ENCODE results near the gene FOXRED1. TPM values are rescaled to one million over a fixed set of nuclear protein-coding genes. Genes with fewer than 3 reads are reported as not detected.

Gene FOXRED1
- polyA plus RNA-seq (2013, experiment 1 of 2) = 8.0 TPM
- 7.7 TPM for polyA plus RNA-seq (2013, experiment 2 of 2)

DNA sequence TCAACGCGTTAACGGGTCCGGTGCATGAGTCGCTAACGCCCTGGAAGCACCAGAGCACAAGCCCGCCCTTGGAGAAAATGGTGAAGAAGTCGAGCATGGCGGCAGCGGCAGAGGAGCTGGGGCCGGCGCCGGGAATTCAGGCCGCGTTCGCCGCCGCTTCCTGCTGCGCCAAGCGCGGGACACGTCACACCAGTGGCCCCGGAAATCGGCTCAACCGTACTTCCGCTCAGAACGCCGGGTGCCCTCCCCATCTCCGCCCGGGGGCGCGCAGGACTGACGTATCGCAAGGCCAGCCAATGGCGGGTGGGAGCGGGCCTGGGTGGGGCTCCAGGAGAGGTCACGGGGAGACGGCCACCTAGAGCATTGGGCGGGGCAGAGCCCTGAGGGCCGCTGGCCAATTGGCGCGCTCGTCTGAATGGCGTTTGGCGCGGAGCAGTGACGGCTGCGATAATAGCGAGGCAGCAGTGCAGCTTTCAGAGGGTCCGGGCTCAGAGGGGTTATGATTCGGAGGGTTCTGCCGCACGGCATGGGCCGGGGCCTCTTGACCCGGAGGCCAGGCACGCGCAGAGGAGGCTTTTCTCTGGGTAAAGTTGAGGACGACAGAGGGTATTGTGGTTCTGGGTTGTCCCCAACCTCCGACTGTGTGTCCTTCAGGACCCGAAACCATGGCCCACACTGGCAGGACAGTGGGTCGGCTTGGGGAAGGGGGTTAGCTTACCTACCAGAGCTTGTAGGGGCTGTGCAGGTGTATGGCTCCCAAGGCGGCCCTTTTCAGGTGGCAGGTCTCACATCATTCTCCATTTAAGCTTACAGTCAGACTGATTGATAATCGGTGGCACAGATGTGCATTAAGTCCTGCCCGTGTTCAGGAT, at the start of gene FOXRED1, which contains the start of gene SRPRA:
Gene FOXRED1, plus strand, starts transcription at position 447 of the 872 bp plus-strand sequence. Its CDS starts 53 bp downstream, at position 500.
Gene SRPRA, minus strand, starts transcription at position 188 of the 872 bp plus-strand sequence. Its CDS starts 91 bp downstream, at position 97.
- under 1% methylated on average over 64 of the region's 64 CpGs for WGBS
- H3K4ac ChIP-seq (ENCODE audit: low read depth in 1 of 2, low read length in 2 of 2) = peak within 1 kb of the TSS; percentile 93 to 94
- H2AK5ac ChIP-seq (ENCODE audit: low read length, severe bottlenecking) = peak within 1 kb of the TSS; percentile 54

DNA sequence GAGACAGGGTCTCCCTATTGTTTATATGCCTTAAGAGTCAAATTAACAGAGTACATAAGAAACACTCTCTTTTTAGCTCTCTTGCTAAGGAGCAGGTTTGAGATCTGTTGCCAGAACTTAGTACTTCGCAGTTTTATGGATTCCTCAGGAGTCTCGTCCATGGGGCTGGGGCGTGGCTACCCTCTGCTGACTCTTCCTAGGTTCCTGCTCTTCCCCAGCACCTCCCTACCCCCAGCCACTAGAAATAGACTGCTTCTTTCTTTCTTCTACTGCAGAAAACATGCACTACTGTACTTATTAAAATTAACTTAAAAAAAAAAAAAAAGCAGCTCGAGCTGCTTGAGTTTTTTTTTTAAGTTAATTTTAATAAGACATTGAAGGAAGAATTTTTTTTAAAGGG, 49.4 kb upstream of the FOXRED1 start:
- DNase-seq = no peak
- Histone ChIP-seq H2AFZ (ENCODE audit: low read depth, low read length) (no peak overlapping the region), H4K91ac (ENCODE audit: low read length) (no peak overlapping the region), H3K23ac (ENCODE audit: low read length in 2 of 2) (no peak overlapping the region), H3K9ac (ENCODE audit: low read length) (no peak overlapping the region), H3K4me2 (ENCODE audit: low read length, poor library complexity, severe bottlenecking) (no peak overlapping the region), H3K27me3 (ENCODE audit: control insufficient read depth in 1 of 2, insufficient read depth in 1 of 2, low read length in 2 of 2) (no peaks in the 10 kb centered on the region), H3K14ac (ENCODE audit: low read length in 2 of 2) (no peak overlapping the region), H3K4ac (ENCODE audit: low read depth in 1 of 2, low read length in 2 of 2) (no peak overlapping the region), H2AK5ac (ENCODE audit: low read length, severe bottlenecking) (no peak overlapping the region), H2BK5ac (ENCODE audit: low read depth, low read length, poor library complexity, severe bottlenecking) (no peak overlapping the region), H2BK15ac (ENCODE audit: low read depth, poor library complexity, severe bottlenecking) (no peak overlapping the region), H3K9me3 (ENCODE audit: control insufficient read depth, low read length) (no peaks in the 10 kb centered on the region), H3K27ac (ENCODE audit: low read length, poor library complexity, severe bottlenecking) (no peak overlapping the region), H2BK12ac (ENCODE audit: low read length in 2 of 2) (no peak overlapping the region), H3K4me1 (ENCODE audit: control insufficient read depth, insufficient read depth, low read depth, low read length) (no peaks in the 10 kb centered on the region), H4K8ac (ENCODE audit: low read length) (no peak overlapping the region), H2BK120ac (ENCODE audit: low read depth, low read length) (no peak overlapping the region), H3K79me1 (replicated peaks; ENCODE audit: low read length, poor library complexity, severe bottlenecking) (peaks cover 17% of the 10 kb centered on the region), H3K18ac (ENCODE audit: low read depth in 1 of 2, low read length in 2 of 2) (no peak overlapping the region), H3K4me3 (ENCODE audit: insufficient read depth in 1 of 2, low read depth in 1 of 2, low read length in 2 of 2) (no peak overlapping the region), H3K36me3 (ENCODE audit: control insufficient read depth in 1 of 2, insufficient read depth in 2 of 2, low read depth in 1 of 2, low read length in 2 of 2) (no peaks in the 10 kb centered on the region)
- WGBS = 81% methylated on average over 4 of the region's 4 CpGs

More for the DNA sequence above, at the start of gene FOXRED1, which contains the start of gene SRPRA:
- H2BK15ac ChIP-seq (ENCODE audit: low read depth, poor library complexity, severe bottlenecking) = peak within 1 kb of the TSS; percentile 83
- peak within 1 kb of the TSS; percentile 95 to 100 for H3K4me3 ChIP-seq (ENCODE audit: insufficient read depth in 1 of 2, low read depth in 1 of 2, low read length in 2 of 2)
- no peaks in the 10 kb centered on the region for H3K9me3 ChIP-seq (ENCODE audit: control insufficient read depth, low read length)
- H3K14ac ChIP-seq (ENCODE audit: low read length in 2 of 2) = peak within 1 kb of the TSS in 1 of 2 experiments; percentile 99
- peak within 1 kb of the TSS; percentile 85 for H2BK5ac ChIP-seq (ENCODE audit: low read depth, low read length, poor library complexity, severe bottlenecking)
- peaks cover 9% of the 10 kb centered on the region for H3K4me1 ChIP-seq (ENCODE audit: control insufficient read depth, insufficient read depth, low read depth, low read length)
- H3K27ac ChIP-seq (ENCODE audit: low read length, poor library complexity, severe bottlenecking) = peak within 1 kb of the TSS; percentile 96
- H3K23ac ChIP-seq (ENCODE audit: low read length in 2 of 2) = peak within 1 kb of the TSS in 1 of 2 experiments; percentile 75
- H3K9ac ChIP-seq (ENCODE audit: low read length) = peak within 1 kb of the TSS; percentile 95
- H3K27me3 ChIP-seq (ENCODE audit: control insufficient read depth in 1 of 2, insufficient read depth in 1 of 2, low read length in 2 of 2) = no peaks in the 10 kb centered on the region
- H2AFZ ChIP-seq (ENCODE audit: low read depth, low read length) = peak within 1 kb of the TSS; percentile 90
- peak; percentile 99 for DNase-seq
- H2BK120ac ChIP-seq (ENCODE audit: low read depth, low read length) = no peak within 1 kb of the TSS
- H3K18ac ChIP-seq (ENCODE audit: low read depth in 1 of 2, low read length in 2 of 2) = peak within 1 kb of the TSS; percentile 94 to 97
- peak within 1 kb of the TSS; percentile 84 for H3K4me2 ChIP-seq (ENCODE audit: low read length, poor library complexity, severe bottlenecking)
- H4K91ac ChIP-seq (ENCODE audit: low read length) = peak within 1 kb of the TSS; percentile 91
- H3K79me1 ChIP-seq (replicated peaks; ENCODE audit: low read length, poor library complexity, severe bottlenecking) = peaks cover 50% of the 10 kb centered on the region
- peaks cover 39 to 58% of the 10 kb centered on the region in 2 experiments for H3K36me3 ChIP-seq (ENCODE audit: control insufficient read depth in 1 of 2, insufficient read depth in 2 of 2, low read depth in 1 of 2, low read length in 2 of 2)
- peak within 1 kb of the TSS; percentile 98 for H4K8ac ChIP-seq (ENCODE audit: low read length)
- H2BK12ac ChIP-seq (ENCODE audit: low read length in 2 of 2) = no peak within 1 kb of the TSS

DNA sequence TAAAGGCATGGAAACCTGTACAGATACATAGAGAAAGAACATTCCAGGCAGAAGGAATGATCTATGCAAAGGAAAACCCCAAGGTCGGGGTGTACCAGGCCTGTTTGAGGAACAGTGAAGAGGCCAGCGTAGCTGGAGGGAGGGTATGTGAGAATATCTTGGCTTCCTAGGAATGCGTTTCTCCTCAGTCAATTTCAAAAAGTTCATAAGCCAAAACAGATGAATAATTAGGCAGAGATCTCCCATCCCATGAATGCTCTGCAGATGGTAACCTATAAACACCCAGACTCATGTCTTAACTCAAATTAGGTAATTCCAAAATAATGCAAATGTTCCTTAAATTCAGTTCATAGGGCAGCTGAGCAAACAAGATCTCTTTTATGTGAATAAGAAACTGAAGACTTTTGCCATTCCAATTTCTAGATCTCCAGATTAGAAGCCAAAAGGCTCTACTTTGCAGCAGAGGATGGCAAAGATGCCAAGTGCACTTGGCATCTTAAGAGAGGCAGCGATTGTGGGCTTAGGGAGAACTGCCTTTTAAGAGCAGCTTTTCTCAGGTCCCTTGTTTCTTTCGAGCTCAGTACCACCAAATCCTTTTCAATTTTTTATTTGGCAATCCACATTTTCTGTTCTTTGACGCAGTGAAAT, 44.2 kb upstream of the FOXRED1 start:
- Histone ChIP-seq H2BK120ac (ENCODE audit: low read depth, low read length) (no peak overlapping the region), H3K14ac (ENCODE audit: low read length in 2 of 2) (no peak overlapping the region), H3K9me3 (ENCODE audit: control insufficient read depth, low read length) (no peaks in the 10 kb centered on the region), H3K79me1 (replicated peaks; ENCODE audit: low read length, poor library complexity, severe bottlenecking) (peaks cover 29% of the 10 kb centered on the region), H3K18ac (ENCODE audit: low read depth in 1 of 2, low read length in 2 of 2) (no peak overlapping the region), H2BK12ac (ENCODE audit: low read length in 2 of 2) (no peak overlapping the region), H2AFZ (ENCODE audit: low read depth, low read length) (no peak overlapping the region), H3K4me2 (ENCODE audit: low read length, poor library complexity, severe bottlenecking) (no peak overlapping the region), H3K27ac (ENCODE audit: low read length, poor library complexity, severe bottlenecking) (no peak overlapping the region), H3K4ac (ENCODE audit: low read depth in 1 of 2, low read length in 2 of 2) (no peak overlapping the region), H2BK15ac (ENCODE audit: low read depth, poor library complexity, severe bottlenecking) (no peak overlapping the region), H3K4me1 (ENCODE audit: control insufficient read depth, insufficient read depth, low read depth, low read length) (no peaks in the 10 kb centered on the region), H3K23ac (ENCODE audit: low read length in 2 of 2) (no peak overlapping the region), H3K9ac (ENCODE audit: low read length) (no peak overlapping the region), H2BK5ac (ENCODE audit: low read depth, low read length, poor library complexity, severe bottlenecking) (no peak overlapping the region), H3K27me3 (ENCODE audit: control insufficient read depth in 1 of 2, insufficient read depth in 1 of 2, low read length in 2 of 2) (no peaks in the 10 kb centered on the region), H4K8ac (ENCODE audit: low read length) (no peak overlapping the region), H3K4me3 (ENCODE audit: insufficient read depth in 1 of 2, low read depth in 1 of 2, low read length in 2 of 2) (no peak overlapping the region), H2AK5ac (ENCODE audit: low read length, severe bottlenecking) (no peak overlapping the region), H3K36me3 (ENCODE audit: control insufficient read depth in 1 of 2, insufficient read depth in 2 of 2, low read depth in 1 of 2, low read length in 2 of 2) (peaks cover 0 to 3% of the 10 kb centered on the region in 2 experiments), H4K91ac (ENCODE audit: low read length) (no peak overlapping the region)
- DNase-seq = no peak
- WGBS = 100% methylated on average over 6 of the region's 6 CpGs

DNA sequence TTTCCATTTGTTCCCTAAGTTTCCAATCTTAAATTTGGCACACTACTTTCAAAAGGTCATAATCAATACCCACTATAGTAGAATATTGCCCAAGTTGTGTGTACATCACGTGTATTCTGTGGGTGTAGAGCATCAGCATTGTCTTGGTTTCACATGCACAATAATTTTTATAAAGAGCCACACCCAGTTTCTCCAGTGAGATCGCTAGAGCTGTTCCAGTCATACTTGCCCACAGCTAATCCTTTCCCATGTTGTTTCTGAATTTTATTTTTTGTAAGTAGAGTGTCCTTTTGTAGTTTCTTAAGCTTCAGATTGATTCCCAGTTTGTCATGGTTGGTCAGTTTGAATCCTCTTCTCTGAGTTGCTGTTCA, 43.7 kb upstream of the FOXRED1 start:
- Histone ChIP-seq H2BK5ac (ENCODE audit: low read depth, low read length, poor library complexity, severe bottlenecking) (no peak overlapping the region), H3K9ac (ENCODE audit: low read length) (no peak overlapping the region), H3K4ac (ENCODE audit: low read depth in 1 of 2, low read length in 2 of 2) (no peak overlapping the region), H2AK5ac (ENCODE audit: low read length, severe bottlenecking) (no peak overlapping the region), H3K4me1 (ENCODE audit: control insufficient read depth, insufficient read depth, low read depth, low read length) (no peaks in the 10 kb centered on the region), H3K79me1 (replicated peaks; ENCODE audit: low read length, poor library complexity, severe bottlenecking) (peaks cover 26% of the 10 kb centered on the region), H3K36me3 (ENCODE audit: control insufficient read depth in 1 of 2, insufficient read depth in 2 of 2, low read depth in 1 of 2, low read length in 2 of 2) (peaks cover 0 to 3% of the 10 kb centered on the region in 2 experiments), H3K14ac (ENCODE audit: low read length in 2 of 2) (no peak overlapping the region), H4K91ac (ENCODE audit: low read length) (no peak overlapping the region), H3K9me3 (ENCODE audit: control insufficient read depth, low read length) (no peaks in the 10 kb centered on the region), H3K27me3 (ENCODE audit: control insufficient read depth in 1 of 2, insufficient read depth in 1 of 2, low read length in 2 of 2) (no peaks in the 10 kb centered on the region), H2BK120ac (ENCODE audit: low read depth, low read length) (no peak overlapping the region), H3K18ac (ENCODE audit: low read depth in 1 of 2, low read length in 2 of 2) (no peak overlapping the region), H2AFZ (ENCODE audit: low read depth, low read length) (no peak overlapping the region), H3K27ac (ENCODE audit: low read length, poor library complexity, severe bottlenecking) (no peak overlapping the region), H2BK15ac (ENCODE audit: low read depth, poor library complexity, severe bottlenecking) (no peak overlapping the region), H3K4me3 (ENCODE audit: insufficient read depth in 1 of 2, low read depth in 1 of 2, low read length in 2 of 2) (no peak overlapping the region), H2BK12ac (ENCODE audit: low read length in 2 of 2) (no peak overlapping the region), H4K8ac (ENCODE audit: low read length) (no peak overlapping the region), H3K4me2 (ENCODE audit: low read length, poor library complexity, severe bottlenecking) (no peak overlapping the region), H3K23ac (ENCODE audit: low read length in 2 of 2) (no peak overlapping the region)
- WGBS = 100% methylated on average over 1 of the region's 2 CpGs
- DNase-seq = no peak

Measured in mesenchymal stem cell (in vitro differentiated cells and primary cell).